Liver (tissue), 9 donors: ENCODE measurements around the gene WDR45. TPM values are rescaled to one million over a fixed set of nuclear protein-coding genes. Genes with fewer than 3 reads are reported as not detected.
A peak's percentile ranks its signal among the peaks of the same experiment; 100 is the strongest.

ENCODE experiments used
- DNase-seq: peaks from one replicate; pipeline ENCODE4 v3.0.0-alpha.2; 2017; ENCODE audit warnings: low spot score
- H3K27ac ChIP-seq, 2 donors: one replicate each; pipeline ENCODE4 v1.7.0; 2013; ENCODE audit warnings: inconsistent platforms in 2 of 2, low read length in 2 of 2, control low read depth in 1 of 2, low read depth in 1 of 2, mild to moderate bottlenecking in 1 of 2
- H3K27me3 ChIP-seq, 4 donors: one replicate each; pipeline versions ENCODE4 v1.6.1 to v1.7.0; 2013; ENCODE audit warnings: low read length in 3 of 4, inconsistent platforms in 1 of 4, mild to moderate bottlenecking in 1 of 4, moderate library complexity in 1 of 4; ENCODE audit not compliant: control insufficient read depth in 4 of 4, insufficient read depth in 4 of 4
- H3K36me3 ChIP-seq, 4 donors: one replicate each; pipeline versions ENCODE4 v1.6.1 to v1.7.0; 2013; ENCODE audit warnings: low read length in 3 of 4, mild to moderate bottlenecking in 3 of 4, low read depth in 1 of 4, moderate library complexity in 1 of 4; ENCODE audit not compliant: control insufficient read depth in 4 of 4, insufficient read depth in 3 of 4
- H3K4me1 ChIP-seq, 4 donors: one replicate each; pipeline versions ENCODE4 v1.6.1 to v1.7.0; 2013; ENCODE audit warnings: low read length in 3 of 4, mild to moderate bottlenecking in 3 of 4, moderate library complexity in 1 of 4; ENCODE audit not compliant: control insufficient read depth in 4 of 4, insufficient read depth in 4 of 4
- H3K4me3 ChIP-seq, 3 donors: one replicate each; pipeline versions ENCODE4 v1.6.1 to v1.7.0; 2013; ENCODE audit warnings: low read length in 3 of 3, control low read depth in 1 of 3, low read depth in 1 of 3, mild to moderate bottlenecking in 1 of 3
- H3K9ac ChIP-seq, 2 donors: one replicate each; pipeline ENCODE4 v1.7.0; 2013; ENCODE audit warnings: low read length in 2 of 2, mild to moderate bottlenecking in 2 of 2, moderate library complexity in 2 of 2, control low read depth in 1 of 2, low read depth in 1 of 2
- H3K9me3 ChIP-seq, 4 donors: one replicate each; pipeline versions ENCODE4 v1.6.1 to v1.7.0; 2013; ENCODE audit warnings: low read length in 3 of 4; ENCODE audit not compliant: control insufficient read depth in 4 of 4
- ATF3 ChIP-seq: IDR thresholded peaks from 2 replicates; pipeline ENCODE4 v1.6.1; 2016; ENCODE audit warnings: antibody characterized with exemption
- CTCF ChIP-seq: fragments of 150-350 bp; IDR thresholded peaks from 2 replicates; pipeline ENCODE4 v1.5.1; 2017; ENCODE audit warnings: improper control_type of control experiment, low read depth, low read length; ENCODE audit not compliant: missing input control
- EGR1 ChIP-seq, 2 donors: IDR thresholded peaks; 2 replicates each; pipeline ENCODE4 v1.6.1; 2016 to 2018; ENCODE audit warnings: antibody characterized with exemption in 2 of 2, low read depth in 2 of 2
- FOXA1 ChIP-seq: IDR thresholded peaks from 2 replicates; pipeline ENCODE4 v1.6.1; 2016; ENCODE audit warnings: antibody characterized with exemption
- FOXA2 ChIP-seq: IDR thresholded peaks from 2 replicates; pipeline ENCODE4 v1.6.1; 2016; ENCODE audit warnings: antibody characterized with exemption
- GABPA ChIP-seq, 2 donors: IDR thresholded peaks in 1 of 2; conservative IDR thresholded peaks in 1 of 2; 2 replicates each; pipeline ENCODE4 v1.6.1; 2016; ENCODE audit warnings: antibody characterized with exemption in 2 of 2, mild to moderate bottlenecking in 1 of 2, moderate library complexity in 1 of 2
- HNF4A ChIP-seq, 2 donors: conservative IDR thresholded peaks; 2 replicates each; pipeline ENCODE4 v1.6.1; 2016; ENCODE audit warnings: antibody characterized with exemption in 2 of 2, mild to moderate bottlenecking in 2 of 2
- HNF4G ChIP-seq: IDR thresholded peaks from 2 replicates; pipeline ENCODE4 v1.6.1; 2016; ENCODE audit warnings: antibody characterized with exemption
- JUND ChIP-seq, 2 donors: IDR thresholded peaks; 2 replicates each; pipeline ENCODE4 v1.6.1; 2016; ENCODE audit warnings: antibody characterized with exemption in 2 of 2
- MAX ChIP-seq: IDR thresholded peaks from 2 replicates; pipeline ENCODE4 v1.6.1; 2016; ENCODE audit warnings: antibody characterized with exemption
- NR2F2 ChIP-seq: IDR thresholded peaks from 2 replicates; pipeline ENCODE4 v1.6.1; 2016; ENCODE audit warnings: antibody characterized with exemption
- RAD21 ChIP-seq, 2 donors: IDR thresholded peaks; 2 replicates each; pipeline ENCODE4 v1.6.1; 2016; ENCODE audit warnings: antibody characterized with exemption in 2 of 2, mild to moderate bottlenecking in 2 of 2
- REST ChIP-seq: IDR thresholded peaks from 2 replicates; pipeline ENCODE4 v1.6.1; 2016; ENCODE audit warnings: antibody characterized with exemption, mild to moderate bottlenecking
- RXRA ChIP-seq, 2 donors: IDR thresholded peaks; 2 replicates each; pipeline ENCODE4 v1.6.1; 2017 to 2018; ENCODE audit warnings: antibody characterized with exemption in 2 of 2, mild to moderate bottlenecking in 1 of 2
- SP1 ChIP-seq: IDR thresholded peaks from 2 replicates; pipeline ENCODE4 v1.6.1; 2018; ENCODE audit warnings: antibody characterized with exemption, mild to moderate bottlenecking
- TAF1 ChIP-seq: conservative IDR thresholded peaks from 2 replicates; pipeline ENCODE4 v1.6.1; 2016; ENCODE audit warnings: antibody characterized with exemption, mild to moderate bottlenecking
- YY1 ChIP-seq: IDR thresholded peaks from 2 replicates; pipeline ENCODE4 v1.6.1; 2016; ENCODE audit warnings: antibody characterized with exemption, mild to moderate bottlenecking
- ZBTB33 ChIP-seq: IDR thresholded peaks from 2 replicates; pipeline ENCODE4 v1.6.1; 2016; ENCODE audit warnings: antibody characterized with exemption
- WGBS: extraction: QIAGEN DNeasy Blood & Tissue Kit; methylation state at CpG from one replicate; pipeline ENCODE4 v1.1.7; 2013; 5-methylcytosine and 5-hydroxymethylcytosine counted together
- polyA plus RNA-seq, 2 donors: library from polyadenylated mRNA; stranded (reverse) in 1 of 2; unstranded in 1 of 2; fragments of 200-250 nt in 1 of 2; fragments of >200 nt in 1 of 2; fragmentation: Nextera tagmentation in 1 of 2; extraction: Ambion mirVana in 1 of 2; gene quantifications; one replicate each; pipeline versions ENCODE4 v1.2.1 to v1.2.3, GENCODE V29; 2013 to 2015
- total RNA-seq, 2 donors: library from RNA; depleted of rRNA; stranded (reverse); fragments of >200 nt; gene quantifications; one replicate each; pipeline ENCODE4 v1.2.3, GENCODE V29; 2014
- donor health status: healthy.
- donor health status: healthy.
- donor health status: healthy.
- donor health status: healthy.
- donor health status: healthy.

WDR45 gene
- total and polyA plus RNA-seq, 4 donors, result 28.0 to 60.7 (median 49.6) TPM

GRCh38 chrX:49108641-49109040, 29.0 kb upstream of the WDR45 start:
- H3K9ac ChIP-seq, result no peak overlapping the region
- 73% methylated on average over 2 of the region's 2 CpGs for WGBS
- no peaks in the 10 kb centered on the region for H3K9me3 ChIP-seq
- H3K27me3 ChIP-seq, result no peaks in the 10 kb centered on the region
- TF ChIP-seq RAD21 (IDR thresholded peaks at IDR 0.05), result no peak
- no peak for TF ChIP-seq MAX
- TF ChIP-seq FOXA1, result no peak
- no peak for TF ChIP-seq ATF3
- TF ChIP-seq HNF4G, result no peak
- no peak for TF ChIP-seq REST
- no peak for TF ChIP-seq CTCF
- TF ChIP-seq NR2F2, result no peak
- no peak for TF ChIP-seq GABPA (IDR thresholded peaks at IDR 0.05 in 1 of 2, conservative IDR thresholded peaks at IDR 0.05 in 1 of 2)
- peaks cover 7 to 22% (median 9%) of the 10 kb centered on the region in 4 donors for H3K36me3 ChIP-seq
- H3K4me1 ChIP-seq, result peaks cover 0 to 2% (median under 1%) of the 10 kb centered on the region in 4 donors
- H3K27ac ChIP-seq, result no peak overlapping the region
- DNase-seq, result no peak
- no peak overlapping the region for H3K4me3 ChIP-seq

DNA sequence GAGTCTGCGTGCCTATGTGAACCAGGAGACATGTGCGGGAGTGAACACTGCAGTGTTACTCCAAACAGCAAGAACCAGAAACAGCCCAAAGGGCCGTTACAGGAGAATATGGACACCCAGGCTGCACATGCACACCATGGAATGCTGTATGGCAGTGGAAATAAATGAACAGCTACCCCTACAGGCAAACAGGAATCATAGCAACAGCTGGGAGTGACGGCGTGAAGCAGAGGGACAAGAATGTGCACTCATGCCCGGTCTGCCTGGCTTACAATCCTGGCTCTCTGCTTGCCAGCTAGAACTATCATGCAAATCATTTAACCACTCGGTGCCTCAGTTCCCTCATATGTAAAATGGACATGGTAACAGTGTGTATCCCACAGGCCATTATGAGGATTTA, 27.2 kb upstream of the WDR45 start:
- DNase-seq, result no peak
- WGBS, result 35% methylated on average over 7 of the region's 7 CpGs

More for the DNA sequence above, 27.2 kb upstream of the WDR45 start:
- TF ChIP-seq HNF4A (conservative IDR thresholded peaks at IDR 0.05), result no peak
- TF ChIP-seq ATF3, result no peak
- no peak for TF ChIP-seq REST
- TF ChIP-seq TAF1, result no peak
- TF ChIP-seq ZBTB33, result no peak
- no peak for TF ChIP-seq GABPA (IDR thresholded peaks at IDR 0.05 in 1 of 2, conservative IDR thresholded peaks at IDR 0.05 in 1 of 2)
- TF ChIP-seq FOXA2, result no peak
- TF ChIP-seq HNF4G, result no peak
- TF ChIP-seq RXRA (IDR thresholded peaks at IDR 0.05), result peak in 1 of 2 donors; percentile 14
- TF ChIP-seq EGR1 (IDR thresholded peaks at IDR 0.05; ENCODE audit: low read depth in 2 of 2), result no peak
- peak; percentile 50 for TF ChIP-seq CTCF
- peak; percentile 66 to 76 for TF ChIP-seq RAD21 (IDR thresholded peaks at IDR 0.05)
- no peak for TF ChIP-seq FOXA1
- no peak for TF ChIP-seq YY1
- TF ChIP-seq SP1, result peak; percentile 33
- no peak for TF ChIP-seq JUND (IDR thresholded peaks at IDR 0.05)
- no peaks in the 10 kb centered on the region for H3K27me3 ChIP-seq
- no peaks in the 10 kb centered on the region for H3K9me3 ChIP-seq
- H3K4me3 ChIP-seq, result no peak overlapping the region
- H3K36me3 ChIP-seq, result peaks cover 2 to 9% (median 4%) of the 10 kb centered on the region in 4 donors
- no peak overlapping the region for H3K27ac ChIP-seq
- H3K4me1 ChIP-seq, result peaks cover 0 to 8% (median 7%) of the 10 kb centered on the region in 4 donors
- H3K9ac ChIP-seq, result no peak overlapping the region
